ENCODE results near the gene CBX4. TPM values are rescaled to one million over a fixed set of nuclear protein-coding genes. Genes with fewer than 3 reads are reported as not detected.

Gene CBX4
- total and polyA plus RNA-seq, 10 of the 15 experiments (the other 5 are each of a cell fraction or from before 2014, with no cell fraction given): 0.69 to 24.6 (median 4.2) TPM

DNA sequence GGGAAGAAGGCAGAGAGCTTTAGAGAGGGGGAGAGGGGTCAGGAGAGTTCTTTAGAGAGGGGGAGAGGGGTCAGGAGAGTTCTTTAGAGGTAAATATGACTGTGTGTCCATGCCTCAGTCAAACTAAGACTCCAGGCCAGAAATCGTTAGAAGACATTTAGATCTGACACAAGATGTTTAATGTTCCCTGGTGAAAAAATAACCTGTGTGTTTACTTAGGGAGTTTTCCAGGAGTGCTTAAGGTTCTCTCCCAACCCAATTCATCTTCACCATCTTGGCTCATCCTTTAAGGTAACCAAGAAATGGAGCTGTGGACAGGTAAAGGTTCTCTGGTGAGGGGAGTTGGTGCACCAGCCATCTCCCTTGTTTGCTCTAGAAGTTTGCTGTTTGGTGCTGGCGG lies 9.8 kb downstream of the CBX4 start:
- H3K4me3 ChIP-seq: no peak overlapping the region
- CTCF ChIA-PET: no interaction called here
- peaks cover 4% of the 10 kb centered on the region; the same call in 1 of the 2 replicates for H3K4me1 ChIP-seq (ENCODE audit: control insufficient read depth, insufficient read depth, low read length)
- DNase-seq (ENCODE audit: low read depth, low spot score) (no peak), ATAC-seq (no peak), FAIRE-seq (no peak)
- WGBS (ENCODE audit: insufficient coverage, insufficient replicate concordance, low lambda C conversion rate, missing lambda C conversion rate): 5% methylated on average over 2 of the region's 2 CpGs
- in situ Hi-C loops (cut with MboI): no loop called here
- H4K20me1 ChIP-seq (ENCODE audit: control insufficient read depth, insufficient read depth): no peaks in the 10 kb centered on the region; the same call in 1 of the 2 replicates
- intact Hi-C loops (cut with micrococcal nuclease; ENCODE audit: unreplicated experiment): no loop called here
- H3K36me3 ChIP-seq (ENCODE audit: control insufficient read depth in 2 of 2, insufficient read depth in 2 of 2, low read length in 1 of 2): peaks cover 0 to 7% of the 10 kb centered on the region in 2 experiments; a peak in 2 of 4 replicates
- no peaks in the 10 kb centered on the region for H3K79me2 ChIP-seq (ENCODE audit: control insufficient read depth, insufficient read depth, low read length)
- SMC1A ChIA-PET (ENCODE audit: uncharacterized antibody, unreplicated experiment): no interaction called here
- H3K9ac ChIP-seq (ENCODE audit: control insufficient read depth, insufficient read depth, low read length): no peak overlapping the region
- RAD21 ChIA-PET (ENCODE audit: unreplicated experiment): no interaction called here
- H3K27me3 ChIP-seq (replicated peaks in 1 of 2; ENCODE audit: control insufficient read depth in 2 of 2, insufficient read depth in 2 of 2, low read length in 1 of 2): no peaks in the 10 kb centered on the region
- H3K9me3 ChIP-seq (replicated peaks; ENCODE audit: control insufficient read depth, insufficient read depth, low read length): no peaks in the 10 kb centered on the region
- no peak overlapping the region for H3K27ac ChIP-seq (ENCODE audit: control insufficient read depth, insufficient read depth)
- POLR2A ChIA-PET: no interaction called here
- no peak overlapping the region for H2AFZ ChIP-seq (ENCODE audit: control insufficient read depth, low read depth, low read length)
- TF ChIP-seq, protein P1, sequence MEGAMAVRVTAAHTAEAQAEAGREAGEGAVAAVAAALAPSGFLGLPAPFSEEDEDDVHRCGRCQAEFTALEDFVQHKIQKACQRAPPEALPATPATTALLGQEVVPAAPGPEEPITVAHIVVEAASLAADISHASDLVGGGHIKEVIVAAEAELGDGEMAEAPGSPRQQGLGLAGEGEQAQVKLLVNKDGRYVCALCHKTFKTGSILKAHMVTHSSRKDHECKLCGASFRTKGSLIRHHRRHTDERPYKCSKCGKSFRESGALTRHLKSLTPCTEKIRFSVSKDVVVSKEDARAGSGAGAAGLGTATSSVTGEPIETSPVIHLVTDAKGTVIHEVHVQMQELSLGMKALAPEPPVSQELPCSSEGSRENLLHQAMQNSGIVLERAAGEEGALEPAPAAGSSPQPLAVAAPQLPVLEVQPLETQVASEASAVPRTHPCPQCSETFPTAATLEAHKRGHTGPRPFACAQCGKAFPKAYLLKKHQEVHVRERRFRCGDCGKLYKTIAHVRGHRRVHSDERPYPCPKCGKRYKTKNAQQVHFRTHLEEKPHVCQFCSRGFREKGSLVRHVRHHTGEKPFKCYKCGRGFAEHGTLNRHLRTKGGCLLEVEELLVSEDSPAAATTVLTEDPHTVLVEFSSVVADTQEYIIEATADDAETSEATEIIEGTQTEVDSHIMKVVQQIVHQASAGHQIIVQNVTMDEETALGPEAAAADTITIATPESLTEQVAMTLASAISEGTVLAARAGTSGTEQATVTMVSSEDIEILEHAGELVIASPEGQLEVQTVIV (IDR thresholded peaks at IDR 0.05; ENCODE audit: borderline replicate concordance, partially characterized antibody): no peak
- TF ChIP-seq EED (IDR thresholded peaks at IDR 0.05; ENCODE audit: low read depth) (no peak), BHLHE40 (IDR thresholded peaks at IDR 0.05; ENCODE audit: borderline replicate concordance in 1 of 2, low read depth in 2 of 2, low read length in 1 of 2) (no peak), BACH1 (IDR thresholded peaks at IDR 0.05; ENCODE audit: borderline replicate concordance) (no peak), RFX5 (IDR thresholded peaks at IDR 0.05; ENCODE audit: low read depth, low read length) (no peak)
- TF ChIP-seq, protein P2, sequence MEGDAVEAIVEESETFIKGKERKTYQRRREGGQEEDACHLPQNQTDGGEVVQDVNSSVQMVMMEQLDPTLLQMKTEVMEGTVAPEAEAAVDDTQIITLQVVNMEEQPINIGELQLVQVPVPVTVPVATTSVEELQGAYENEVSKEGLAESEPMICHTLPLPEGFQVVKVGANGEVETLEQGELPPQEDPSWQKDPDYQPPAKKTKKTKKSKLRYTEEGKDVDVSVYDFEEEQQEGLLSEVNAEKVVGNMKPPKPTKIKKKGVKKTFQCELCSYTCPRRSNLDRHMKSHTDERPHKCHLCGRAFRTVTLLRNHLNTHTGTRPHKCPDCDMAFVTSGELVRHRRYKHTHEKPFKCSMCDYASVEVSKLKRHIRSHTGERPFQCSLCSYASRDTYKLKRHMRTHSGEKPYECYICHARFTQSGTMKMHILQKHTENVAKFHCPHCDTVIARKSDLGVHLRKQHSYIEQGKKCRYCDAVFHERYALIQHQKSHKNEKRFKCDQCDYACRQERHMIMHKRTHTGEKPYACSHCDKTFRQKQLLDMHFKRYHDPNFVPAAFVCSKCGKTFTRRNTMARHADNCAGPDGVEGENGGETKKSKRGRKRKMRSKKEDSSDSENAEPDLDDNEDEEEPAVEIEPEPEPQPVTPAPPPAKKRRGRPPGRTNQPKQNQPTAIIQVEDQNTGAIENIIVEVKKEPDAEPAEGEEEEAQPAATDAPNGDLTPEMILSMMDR (IDR thresholded peaks at IDR 0.05 in 2 of 3, conservative IDR thresholded peaks at IDR 0.05 in 1 of 3; ENCODE audit: control insufficient read depth in 2 of 3, extremely low read depth in 1 of 3, insufficient read depth in 1 of 3, low read depth in 3 of 3, low read length in 3 of 3): no peak
- TF ChIP-seq, protein P3, sequence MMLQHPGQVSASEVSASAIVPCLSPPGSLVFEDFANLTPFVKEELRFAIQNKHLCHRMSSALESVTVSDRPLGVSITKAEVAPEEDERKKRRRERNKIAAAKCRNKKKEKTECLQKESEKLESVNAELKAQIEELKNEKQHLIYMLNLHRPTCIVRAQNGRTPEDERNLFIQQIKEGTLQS (IDR thresholded peaks at IDR 0.05; ENCODE audit: borderline replicate concordance, extremely low read depth, low read depth, low read length): no peak
- H3K4me2 ChIP-seq (ENCODE audit: control insufficient read depth, insufficient read depth): no peak overlapping the region
- no TSS peak for BruUV-seq (replicated peaks)
